Large intestine (tissue), 3 donors: Measurements from ENCODE around the gene FBXO28. TPM values are rescaled to one million over a fixed set of nuclear protein-coding genes. Genes with fewer than 3 reads are reported as not detected.
"Not testable (repeated sequence)": the region's sequence is repeated elsewhere in the genome, so short reads cannot be mapped to it uniquely, and the experiment has no call there.

Experiments
- DNase-seq, 2 donors: peaks; one replicate each; pipeline versions ENCODE4 v3.0.0 to v3.0.0-alpha.2; 2013
- H3K27ac ChIP-seq: one replicate; pipeline ENCODE4 v1.5.1; 2013; ENCODE audit warnings: low read length
- H3K27me3 ChIP-seq: 2 replicates; pipeline ENCODE4 v1.6.1; 2013; ENCODE audit warnings: low read length; ENCODE audit not compliant: control insufficient read depth, insufficient read depth
- H3K36me3 ChIP-seq: 2 replicates; pipeline ENCODE4 v1.6.1; 2013; ENCODE audit warnings: low read length; ENCODE audit not compliant: control insufficient read depth, insufficient read depth
- H3K4me1 ChIP-seq: one replicate; pipeline ENCODE4 v1.6.1; 2013; ENCODE audit warnings: low read length; ENCODE audit not compliant: control insufficient read depth, insufficient read depth
- H3K4me3 ChIP-seq: one replicate; pipeline ENCODE4 v1.5.1; 2013; ENCODE audit warnings: low read length
- H3K9me3 ChIP-seq: one replicate; pipeline ENCODE4 v1.6.1; 2013; ENCODE audit warnings: mild to moderate bottlenecking, low read depth, low read length, moderate library complexity; ENCODE audit not compliant: control insufficient read depth
- WGBS: methylation state at CpG from one replicate; pipeline ENCODE4 v1.1.5; 2013; ENCODE audit warnings: low lambda C conversion rate; ENCODE audit not compliant: insufficient coverage; 5-methylcytosine and 5-hydroxymethylcytosine counted together
- polyA plus RNA-seq: library from polyadenylated mRNA; unstranded; fragments of 120-200 nt; gene quantifications from one replicate; pipeline ENCODE4 v1.2.1, GENCODE V29; 2013

The FBXO28 gene
- polyA plus RNA-seq, 1 donor: 24.9 TPM

DNA sequence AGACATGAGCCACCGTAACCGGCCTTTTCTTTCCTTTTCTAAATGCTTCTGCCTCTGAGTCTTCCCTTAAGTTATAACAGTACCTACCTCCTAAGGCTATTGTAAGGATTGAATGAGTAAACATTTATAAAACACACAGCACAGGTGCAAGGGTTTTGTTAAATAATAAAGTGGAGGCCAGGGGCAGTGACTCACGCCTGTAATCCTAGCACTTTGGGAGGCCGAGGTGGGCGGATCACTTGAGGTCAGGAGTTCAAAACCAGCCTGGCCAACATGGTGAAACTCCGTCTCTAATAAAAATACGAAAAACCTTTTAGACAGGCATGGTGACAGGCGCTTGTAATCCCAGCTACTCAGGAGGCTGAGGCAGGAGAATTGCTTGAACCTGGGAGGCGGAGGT lies 34.3 kb upstream of the FBXO28 start:
- not testable (repeated sequence) for H3K36me3 ChIP-seq, H3K27me3 ChIP-seq, DNase-seq, H3K9me3 ChIP-seq, H3K27ac ChIP-seq, H3K4me1 ChIP-seq, H3K4me3 ChIP-seq
- WGBS: no CpG with 5 or more reads among the region's 9 CpGs

DNA sequence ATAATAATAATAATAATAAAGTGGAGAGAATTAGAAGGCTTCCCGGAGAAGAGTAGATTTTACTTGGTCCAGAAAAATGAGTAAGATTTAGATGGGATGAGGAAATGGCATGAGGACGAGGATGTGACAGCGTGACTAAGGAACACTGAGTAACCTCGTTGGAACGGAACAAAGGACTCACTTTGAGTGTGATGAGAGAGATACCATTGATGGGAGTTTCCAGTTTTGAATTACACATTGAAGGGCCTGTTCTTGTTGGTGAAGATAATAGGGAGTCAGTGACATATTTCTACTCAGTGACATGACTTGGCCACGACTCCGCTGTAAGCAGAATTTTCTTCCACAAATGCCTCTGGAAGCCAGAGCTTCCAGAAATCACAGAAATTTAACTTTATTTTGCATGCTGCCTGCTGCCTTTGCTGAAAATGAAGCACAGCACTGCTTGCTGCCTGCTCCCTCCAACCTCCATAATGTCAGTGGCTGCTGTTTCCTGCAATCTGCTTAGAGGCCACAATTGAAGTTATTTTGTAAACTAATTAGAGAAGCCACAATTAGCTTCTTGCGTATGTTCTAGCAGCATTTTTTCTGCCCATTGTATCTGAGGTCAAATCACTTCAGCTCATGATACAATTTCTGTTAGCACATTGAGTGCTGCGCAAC lies 33.7 kb upstream of the FBXO28 start:
- Histone ChIP-seq H3K36me3 (no peaks in the 10 kb centered on the region), H3K27me3 (no peaks in the 10 kb centered on the region), H3K4me1 (no peaks in the 10 kb centered on the region), H3K9me3 (no peaks in the 10 kb centered on the region), H3K27ac (no peak overlapping the region), H3K4me3 (no peak overlapping the region)
- no peak for DNase-seq
- WGBS: 90% methylated on average over 2 of the region's 9 CpGs

DNA sequence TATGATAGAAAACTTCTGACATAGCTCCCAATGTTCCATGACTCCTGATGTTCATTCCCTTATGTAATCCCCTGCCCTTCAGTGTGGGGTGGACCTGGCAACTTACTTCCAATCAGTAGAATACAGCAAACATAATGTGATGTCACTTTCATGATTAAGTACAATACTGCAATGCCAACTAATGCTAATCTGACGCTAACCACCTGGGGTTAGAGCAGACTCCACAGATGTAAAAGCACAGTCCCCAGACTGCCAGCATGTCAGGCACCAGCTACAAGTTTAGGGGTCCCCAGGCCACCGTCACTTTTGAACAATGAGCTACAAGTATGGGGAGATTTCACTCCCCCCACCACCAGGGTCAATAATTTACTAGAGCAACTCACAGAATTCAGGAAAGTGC lies 32.3 kb upstream of the FBXO28 start:
- Histone ChIP-seq H3K27ac (no peak overlapping the region), H3K4me1 (no peaks in the 10 kb centered on the region), H3K27me3 (no peaks in the 10 kb centered on the region), H3K9me3 (no peaks in the 10 kb centered on the region), H3K36me3 (no peaks in the 10 kb centered on the region), H3K4me3 (no peak overlapping the region)
- no peak for DNase-seq
- no CpG with 5 or more reads among the region's 2 CpGs for WGBS

DNA sequence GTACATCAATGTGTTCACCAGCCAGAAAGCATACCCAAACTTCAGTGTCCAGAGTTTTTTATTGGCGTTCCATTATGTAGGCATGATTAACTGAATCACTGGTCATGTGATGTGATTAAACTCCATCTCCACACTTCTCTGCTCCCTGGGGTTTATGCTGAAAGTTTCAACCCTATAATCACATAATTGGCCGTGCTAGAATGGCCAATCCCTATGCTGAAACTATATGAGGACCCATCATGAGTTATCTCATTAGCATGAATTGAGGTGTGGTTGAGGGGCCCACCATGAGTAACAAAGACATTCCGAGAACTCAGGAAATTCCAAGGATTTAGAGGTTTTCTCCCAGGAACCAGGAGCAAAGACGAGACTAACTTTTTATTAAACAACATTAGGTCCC lies 31.8 kb upstream of the FBXO28 start:
- Histone ChIP-seq H3K4me3 (no peak overlapping the region), H3K27me3 (no peaks in the 10 kb centered on the region), H3K27ac (no peak overlapping the region), H3K9me3 (no peaks in the 10 kb centered on the region), H3K4me1 (no peaks in the 10 kb centered on the region), H3K36me3 (no peaks in the 10 kb centered on the region)
- DNase-seq: no peak
- WGBS: 30% methylated on average over 2 of the region's 4 CpGs

DNA sequence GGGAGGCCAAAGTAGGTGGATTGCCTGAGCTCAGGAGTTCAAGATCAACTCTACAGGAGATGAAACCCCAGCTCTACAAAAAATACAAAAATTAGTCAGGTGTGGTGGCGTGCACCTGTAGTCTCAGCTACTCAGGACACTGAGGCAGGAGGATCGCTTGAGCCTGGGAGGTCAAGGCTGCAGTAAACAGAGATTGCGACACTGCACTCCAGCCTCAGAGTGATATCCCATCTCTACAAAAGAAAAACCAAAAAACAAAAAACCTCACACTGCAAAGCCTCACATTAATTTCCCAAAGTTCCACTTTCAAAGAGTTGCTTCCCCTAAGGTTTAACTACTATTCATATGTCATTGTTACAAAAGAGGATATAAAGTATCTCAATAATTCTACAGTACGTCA lies 29.0 kb upstream of the FBXO28 start:
- Histone ChIP-seq H3K4me3 (no peak overlapping the region), H3K4me1 (no peaks in the 10 kb centered on the region), H3K9me3 (no peaks in the 10 kb centered on the region), H3K27me3 (no peaks in the 10 kb centered on the region), H3K36me3 (no peaks in the 10 kb centered on the region), H3K27ac (no peak overlapping the region)
- DNase-seq: no peak
- WGBS: 0% methylated on average over 1 of the region's 4 CpGs

DNA sequence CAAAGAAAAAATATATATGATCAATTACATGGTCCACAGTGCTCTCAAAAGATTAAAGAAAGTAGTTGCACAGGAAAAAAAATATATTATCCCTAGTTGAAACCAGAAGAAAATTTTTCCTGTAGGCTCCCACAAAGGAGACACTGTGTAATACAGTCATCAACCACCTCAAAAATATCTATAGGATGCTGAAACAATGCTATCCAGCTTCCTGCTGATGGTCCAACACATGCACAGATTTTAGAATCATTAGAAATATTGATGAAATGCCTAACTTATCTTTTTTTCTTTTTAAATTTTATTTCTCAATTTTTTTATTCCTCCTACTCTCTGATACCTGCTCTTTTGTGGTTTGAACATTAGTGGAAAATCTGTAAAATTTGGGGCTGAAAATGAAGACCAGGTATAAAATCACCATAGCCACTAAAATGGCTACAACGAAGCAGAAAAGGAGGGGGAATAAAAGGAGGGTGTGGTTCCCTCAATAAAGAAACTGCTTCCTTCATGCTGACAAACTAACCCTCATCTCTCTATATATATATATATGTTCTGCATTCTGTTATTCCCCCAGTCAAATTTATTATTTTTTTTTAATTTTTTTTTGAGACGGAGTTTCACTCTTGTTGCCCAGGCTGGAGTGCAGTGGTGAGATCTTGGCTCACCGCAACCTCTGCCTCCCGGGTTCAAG lies 28.3 kb upstream of the FBXO28 start:
- no peaks in the 10 kb centered on the region for H3K9me3 ChIP-seq
- no peak for DNase-seq
- H3K4me1 ChIP-seq: no peaks in the 10 kb centered on the region
- H3K4me3 ChIP-seq: no peak overlapping the region
- H3K27ac ChIP-seq: no peak overlapping the region
- no CpG with 5 or more reads among the region's 4 CpGs for WGBS
- no peaks in the 10 kb centered on the region for H3K36me3 ChIP-seq
- no peaks in the 10 kb centered on the region for H3K27me3 ChIP-seq

DNA sequence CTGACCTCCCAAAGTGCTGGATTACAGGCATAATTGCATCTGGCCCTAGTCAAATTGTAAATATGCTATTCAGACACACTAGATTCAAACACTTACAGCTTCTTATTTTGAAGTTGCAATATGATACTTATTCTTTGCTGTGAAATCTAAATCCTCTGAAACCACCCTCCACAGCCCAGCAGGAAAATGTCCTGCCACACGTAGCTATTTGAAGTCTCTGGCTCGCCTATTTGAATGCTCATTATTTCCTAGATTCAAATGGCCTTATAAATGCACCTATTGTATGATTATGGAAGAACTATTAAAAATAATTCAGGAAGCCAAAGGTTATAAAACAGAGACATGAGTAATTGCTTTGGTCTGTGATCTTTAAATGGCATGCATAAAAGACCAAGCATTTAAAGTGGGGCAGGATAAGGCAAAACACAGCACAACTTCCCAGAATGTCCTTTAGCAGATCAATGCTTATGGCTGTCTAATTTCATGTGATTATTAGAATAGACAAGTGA lies 26.6 kb upstream of the FBXO28 start:
- 83% methylated on average over 2 of the region's 2 CpGs for WGBS
- no peak for DNase-seq
- H3K4me1 ChIP-seq: no peaks in the 10 kb centered on the region
- no peaks in the 10 kb centered on the region for H3K27me3 ChIP-seq
- no peak overlapping the region for H3K4me3 ChIP-seq
- no peaks in the 10 kb centered on the region for H3K9me3 ChIP-seq
- no peak overlapping the region for H3K27ac ChIP-seq
- no peaks in the 10 kb centered on the region for H3K36me3 ChIP-seq

DNA sequence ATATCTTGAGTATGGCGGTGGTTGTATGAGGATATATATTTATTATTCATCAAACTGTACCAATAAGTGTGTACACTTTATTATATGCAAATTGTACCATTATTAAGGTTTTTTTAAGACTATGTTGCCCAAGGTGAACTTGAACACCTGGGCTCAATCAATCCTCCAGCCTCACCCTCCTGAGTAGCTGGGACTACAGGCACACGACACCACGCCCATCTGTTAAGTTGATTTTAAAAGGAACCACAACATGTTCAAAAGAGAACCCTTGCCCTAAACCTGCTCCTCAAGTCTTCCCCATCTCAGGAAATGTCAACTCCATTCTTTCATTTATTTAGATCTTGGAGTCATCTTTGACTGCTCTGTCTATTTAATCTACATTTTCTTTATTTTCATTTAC lies 24.3 kb upstream of the FBXO28 start:
- H3K4me1 ChIP-seq: no peaks in the 10 kb centered on the region
- H3K4me3 ChIP-seq: no peak overlapping the region
- DNase-seq: no peak
- H3K9me3 ChIP-seq: no peaks in the 10 kb centered on the region
- H3K27me3 ChIP-seq: no peaks in the 10 kb centered on the region
- WGBS: no CpG with 5 or more reads among the region's 3 CpGs
- H3K27ac ChIP-seq: no peak overlapping the region
- H3K36me3 ChIP-seq: no peaks in the 10 kb centered on the region

DNA sequence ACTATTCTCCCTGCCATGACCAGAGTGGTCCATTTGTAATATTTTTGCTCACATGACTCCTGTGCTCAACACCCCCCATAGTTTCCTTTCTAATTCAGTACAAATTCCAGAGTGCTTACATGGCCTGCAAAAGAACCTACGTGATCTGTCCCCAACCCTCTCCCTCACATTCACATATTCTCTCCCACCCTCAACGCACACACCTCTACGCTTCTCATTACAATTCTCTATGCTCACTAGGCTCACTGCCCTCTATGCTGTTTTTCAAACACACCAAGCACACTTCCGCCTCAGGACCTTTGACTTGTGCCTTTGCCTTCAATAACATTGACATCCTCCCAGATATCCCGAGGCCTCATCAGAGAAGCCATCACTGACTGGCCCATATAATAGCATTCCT lies 23.8 kb upstream of the FBXO28 start:
- H3K4me1 ChIP-seq: no peaks in the 10 kb centered on the region
- H3K27me3 ChIP-seq: no peaks in the 10 kb centered on the region
- H3K27ac ChIP-seq: no peak overlapping the region
- H3K9me3 ChIP-seq: no peaks in the 10 kb centered on the region
- WGBS: 89% methylated on average over 3 of the region's 5 CpGs
- no peak for DNase-seq
- H3K36me3 ChIP-seq: no peaks in the 10 kb centered on the region
- H3K4me3 ChIP-seq: no peak overlapping the region

DNA sequence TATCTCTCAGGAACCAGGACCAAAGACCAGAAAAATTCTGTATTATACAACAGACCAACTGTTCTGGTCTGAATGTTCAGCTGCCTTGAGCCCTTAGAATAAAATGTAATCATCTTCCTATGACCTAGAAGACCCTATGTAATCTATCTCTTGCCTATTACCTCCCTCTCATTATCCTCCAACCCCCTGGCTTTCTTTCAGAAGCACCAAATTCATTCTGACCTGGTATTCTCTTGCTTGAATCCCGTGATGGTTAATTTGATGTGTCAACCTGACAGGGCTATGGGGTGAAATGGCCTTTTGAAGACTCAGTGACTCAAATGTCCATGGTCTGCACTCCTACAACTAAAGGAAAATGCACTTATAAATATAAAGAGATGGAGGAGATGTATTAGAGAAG lies 21.8 kb upstream of the FBXO28 start:
- Histone ChIP-seq H3K9me3 (no peaks in the 10 kb centered on the region), H3K27me3 (no peaks in the 10 kb centered on the region), H3K36me3 (no peaks in the 10 kb centered on the region), H3K27ac (no peak overlapping the region), H3K4me3 (no peak overlapping the region), H3K4me1 (no peaks in the 10 kb centered on the region)
- no CpG with 5 or more reads among the region's 1 CpG for WGBS
- no peak for DNase-seq

DNA sequence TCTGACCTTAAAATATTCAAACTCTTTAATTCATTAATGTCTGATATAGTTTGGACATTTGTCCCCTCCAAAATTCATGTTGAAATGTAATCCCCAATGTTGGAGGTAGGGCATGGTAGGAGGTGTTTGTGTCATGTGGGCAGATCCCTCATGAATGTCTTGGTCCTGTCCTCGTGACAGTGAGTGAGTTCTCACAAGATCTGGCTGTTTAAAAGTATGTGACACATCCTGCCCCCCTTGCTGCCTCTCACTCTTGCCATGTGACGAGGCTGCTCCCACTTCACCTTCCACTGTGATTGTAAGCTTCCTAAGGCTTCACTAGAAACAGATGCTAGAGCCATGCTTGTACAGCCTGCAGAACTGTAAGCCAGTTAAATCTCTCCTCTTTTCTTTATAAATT lies 21.3 kb upstream of the FBXO28 start:
- DNase-seq: no peak
- Histone ChIP-seq H3K4me3 (no peak overlapping the region), H3K9me3 (no peaks in the 10 kb centered on the region), H3K4me1 (no peaks in the 10 kb centered on the region), H3K27ac (no peak overlapping the region), H3K27me3 (no peaks in the 10 kb centered on the region), H3K36me3 (no peaks in the 10 kb centered on the region)
- no CpG with 5 or more reads among the region's 2 CpGs for WGBS
